ENCODE results near the gene TNIK.

TNIK gene

DNA sequence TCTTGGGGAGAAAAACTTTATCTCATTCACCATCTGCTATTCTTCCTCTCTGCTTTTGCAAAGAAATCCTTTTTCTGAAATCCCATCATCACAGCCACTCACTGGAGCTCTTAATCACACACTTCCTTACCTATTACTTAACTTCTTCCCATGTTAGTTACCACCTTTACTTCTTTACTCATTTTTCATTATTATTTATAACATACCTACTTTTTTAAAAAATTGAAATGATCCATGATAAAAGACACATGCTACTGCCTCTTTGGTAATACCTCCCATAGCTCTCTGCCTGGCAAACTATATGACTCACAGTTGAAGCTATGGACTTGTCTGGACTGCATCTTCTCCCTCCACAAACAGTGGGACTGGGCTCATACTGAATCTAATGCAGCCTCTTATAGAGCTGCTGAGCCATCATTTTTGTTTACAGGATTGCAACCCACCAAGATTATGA, 150.3 kb downstream of the TNIK start:
- Histone ChIP-seq H3K9me3 (ENCODE audit: low read length) (no peaks in the 10 kb centered on the region), H3K4me2 (ENCODE audit: low read length) (no peak overlapping the region)

DNA sequence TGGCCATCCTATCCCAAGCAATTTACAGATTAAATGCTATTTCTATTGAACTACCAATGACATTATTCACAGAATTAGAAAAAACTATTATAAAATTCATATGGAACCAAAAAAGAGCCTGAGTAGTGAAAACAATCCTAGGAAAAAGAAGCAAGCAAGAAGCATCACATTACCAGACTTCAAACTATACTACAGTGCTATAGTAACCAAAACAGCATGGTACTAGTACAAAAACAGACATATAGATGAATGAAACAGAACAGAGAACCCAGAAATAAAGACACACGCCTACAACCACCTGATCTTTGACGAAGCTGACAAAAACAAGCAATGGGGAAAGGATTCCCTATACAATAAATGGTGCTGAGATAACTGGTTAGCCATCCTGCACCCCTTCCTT, 152.2 kb downstream of the TNIK start:
- Histone ChIP-seq H2AFZ (ENCODE audit: low read length) (no peak overlapping the region), H3K27me3 (ENCODE audit: insufficient read depth, low read length) (no peaks in the 10 kb centered on the region), H3K36me3 (ENCODE audit: insufficient read depth, low read length) (no peaks in the 10 kb centered on the region), H3K4me1 (ENCODE audit: insufficient read depth, low read length, severe bottlenecking) (no peaks in the 10 kb centered on the region), H3K9me2 (ENCODE audit: low read depth, low read length) (no peaks in the 10 kb centered on the region), H3K27ac (ENCODE audit: low read depth, low read length, poor library complexity, severe bottlenecking) (no peak overlapping the region), H3K9ac (ENCODE audit: low read length) (no peak overlapping the region), H3K4me2 (ENCODE audit: low read length) (no peak overlapping the region), H3K4me3 (ENCODE audit: low read depth, low read length, poor library complexity, severe bottlenecking) (no peak overlapping the region), H3K79me2 (ENCODE audit: insufficient read depth, low read length) (no peaks in the 10 kb centered on the region), H3K9me3 (ENCODE audit: low read length) (no peaks in the 10 kb centered on the region), H3F3A (ENCODE audit: insufficient read depth, low read length) (no peaks in the 10 kb centered on the region), H4K20me1 (ENCODE audit: insufficient read depth, low read length) (no peaks in the 10 kb centered on the region)
- no peak for TF ChIP-seq EZH2 (IDR thresholded peaks at IDR 0.05; ENCODE audit: borderline replicate concordance, low read length)
- TF ChIP-seq, protein P1, sequence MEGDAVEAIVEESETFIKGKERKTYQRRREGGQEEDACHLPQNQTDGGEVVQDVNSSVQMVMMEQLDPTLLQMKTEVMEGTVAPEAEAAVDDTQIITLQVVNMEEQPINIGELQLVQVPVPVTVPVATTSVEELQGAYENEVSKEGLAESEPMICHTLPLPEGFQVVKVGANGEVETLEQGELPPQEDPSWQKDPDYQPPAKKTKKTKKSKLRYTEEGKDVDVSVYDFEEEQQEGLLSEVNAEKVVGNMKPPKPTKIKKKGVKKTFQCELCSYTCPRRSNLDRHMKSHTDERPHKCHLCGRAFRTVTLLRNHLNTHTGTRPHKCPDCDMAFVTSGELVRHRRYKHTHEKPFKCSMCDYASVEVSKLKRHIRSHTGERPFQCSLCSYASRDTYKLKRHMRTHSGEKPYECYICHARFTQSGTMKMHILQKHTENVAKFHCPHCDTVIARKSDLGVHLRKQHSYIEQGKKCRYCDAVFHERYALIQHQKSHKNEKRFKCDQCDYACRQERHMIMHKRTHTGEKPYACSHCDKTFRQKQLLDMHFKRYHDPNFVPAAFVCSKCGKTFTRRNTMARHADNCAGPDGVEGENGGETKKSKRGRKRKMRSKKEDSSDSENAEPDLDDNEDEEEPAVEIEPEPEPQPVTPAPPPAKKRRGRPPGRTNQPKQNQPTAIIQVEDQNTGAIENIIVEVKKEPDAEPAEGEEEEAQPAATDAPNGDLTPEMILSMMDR (IDR thresholded peaks at IDR 0.05; ENCODE audit: low read length) = no peak

More for the DNA sequence above, 150.3 kb downstream of the TNIK start:
- Histone ChIP-seq H3K9ac (ENCODE audit: low read length) (no peak overlapping the region), H3K36me3 (ENCODE audit: insufficient read depth, low read length) (no peaks in the 10 kb centered on the region), H3K27me3 (ENCODE audit: insufficient read depth, low read length) (no peaks in the 10 kb centered on the region), H3F3A (ENCODE audit: insufficient read depth, low read length) (no peaks in the 10 kb centered on the region), H3K79me2 (ENCODE audit: insufficient read depth, low read length) (no peaks in the 10 kb centered on the region), H4K20me1 (ENCODE audit: insufficient read depth, low read length) (no peaks in the 10 kb centered on the region), H3K9me2 (ENCODE audit: low read depth, low read length) (no peaks in the 10 kb centered on the region), H3K4me3 (ENCODE audit: low read depth, low read length, poor library complexity, severe bottlenecking) (no peak overlapping the region), H3K27ac (ENCODE audit: low read depth, low read length, poor library complexity, severe bottlenecking) (no peak overlapping the region), H2AFZ (ENCODE audit: low read length) (no peak overlapping the region), H3K4me1 (ENCODE audit: insufficient read depth, low read length, severe bottlenecking) (no peaks in the 10 kb centered on the region)
- TF ChIP-seq, protein P1 (IDR thresholded peaks at IDR 0.05; ENCODE audit: low read length) = no peak
- no peak for TF ChIP-seq EZH2 (IDR thresholded peaks at IDR 0.05; ENCODE audit: borderline replicate concordance, low read length)

DNA sequence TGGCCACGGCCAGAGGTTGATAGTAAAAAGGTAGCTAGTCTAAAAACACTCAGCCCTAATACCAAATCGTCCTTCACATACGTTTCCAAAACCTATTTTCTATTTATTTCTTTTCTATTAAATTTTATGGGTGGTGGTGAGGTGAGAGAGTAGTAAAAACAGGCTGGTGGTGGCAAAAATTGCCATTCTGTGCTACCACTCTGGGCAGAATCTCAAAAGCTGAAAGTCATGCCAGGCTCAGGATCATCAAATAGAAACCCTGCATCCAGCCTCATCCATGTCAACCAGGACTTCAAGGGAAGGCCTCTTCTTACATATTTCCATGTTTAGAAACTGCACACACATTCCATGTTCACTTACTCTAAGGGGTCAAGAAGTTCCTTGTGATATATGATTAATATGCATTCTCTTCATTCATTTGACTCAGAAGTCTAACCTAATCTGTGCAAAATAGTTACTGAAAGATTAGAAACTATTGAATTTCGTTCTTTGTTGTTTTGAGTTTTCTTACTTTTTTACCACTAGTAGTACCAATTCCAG, 153.1 kb downstream of the TNIK start:
- Histone ChIP-seq H3K36me3 (ENCODE audit: insufficient read depth, low read length) (no peaks in the 10 kb centered on the region), H3K79me2 (ENCODE audit: insufficient read depth, low read length) (no peaks in the 10 kb centered on the region), H3K9ac (ENCODE audit: low read length) (no peak overlapping the region), H2AFZ (ENCODE audit: low read length) (no peak overlapping the region), H3K9me3 (ENCODE audit: low read length) (no peaks in the 10 kb centered on the region), H3K27ac (ENCODE audit: low read depth, low read length, poor library complexity, severe bottlenecking) (no peak overlapping the region), H3K4me3 (ENCODE audit: low read depth, low read length, poor library complexity, severe bottlenecking) (no peak overlapping the region), H3K4me2 (ENCODE audit: low read length) (no peak overlapping the region), H3K9me2 (ENCODE audit: low read depth, low read length) (no peaks in the 10 kb centered on the region), H4K20me1 (ENCODE audit: insufficient read depth, low read length) (no peaks in the 10 kb centered on the region), H3K4me1 (ENCODE audit: insufficient read depth, low read length, severe bottlenecking) (no peaks in the 10 kb centered on the region), H3F3A (ENCODE audit: insufficient read depth, low read length) (no peaks in the 10 kb centered on the region), H3K27me3 (ENCODE audit: insufficient read depth, low read length) (no peaks in the 10 kb centered on the region)
- TF ChIP-seq EZH2 (IDR thresholded peaks at IDR 0.05; ENCODE audit: borderline replicate concordance, low read length) = no peak
- TF ChIP-seq, protein P1 (IDR thresholded peaks at IDR 0.05; ENCODE audit: low read length) = no peak

Measured in OCI-LY1 (cell line).